Tibial nerve (tissue), 4 donors: ENCODE results near the gene MLX. TPM values are rescaled to one million over a fixed set of nuclear protein-coding genes. Genes with fewer than 3 reads are reported as not detected.

Source experiments
- DNase-seq, 2 donors: peaks; one replicate each; pipeline ENCODE4 v3.0.0-alpha.2; 2019; ENCODE audit warnings: low spot score in 2 of 2
- H3K27ac ChIP-seq, 4 donors: fragments of 200-600 bp; sonication (generic) in 3 of 4; one replicate each; pipeline ENCODE4 v1.5.1; 2017 to 2019; ENCODE audit warnings: mild to moderate bottlenecking in 1 of 4
- H3K27me3 ChIP-seq, 2 donors: fragments of 200-600 bp; sonication (generic) in 1 of 2; one replicate each; pipeline versions ENCODE4 v1.5.1 to v1.6.0; 2017 to 2019
- H3K36me3 ChIP-seq, 3 donors: fragments of 200-600 bp; sonication (generic); one replicate each; pipeline ENCODE4 v1.5.1; 2018 to 2019
- H3K4me1 ChIP-seq, 4 donors: fragments of 200-600 bp; sonication (generic) in 3 of 4; one replicate each; pipeline ENCODE4 v1.5.1; 2017 to 2019
- H3K4me3 ChIP-seq, 4 donors: fragments of 200-600 bp; sonication (generic) in 3 of 4; one replicate each; pipeline ENCODE4 v1.5.1; 2017 to 2019; ENCODE audit warnings: mild to moderate bottlenecking in 1 of 4, moderate library complexity in 1 of 4
- H3K9me3 ChIP-seq, 4 donors: fragments of 200-600 bp; sonication (generic) in 3 of 4; one replicate each; pipeline ENCODE4 v1.5.1; 2017 to 2019
- CTCF ChIP-seq, 5 experiments: fragments of 200-600 bp in 3 of 5; fragments of 450-650 bp in 2 of 5; sonication (generic) in 3 of 5; IDR thresholded peaks; one replicate each; pipeline ENCODE4 v1.5.1; 2016 to 2019; ENCODE audit warnings: antibody characterized with exemption in 5 of 5, mild to moderate bottlenecking in 3 of 5, moderate library complexity in 2 of 5
- EP300 ChIP-seq, 2 donors: sonication (generic); formaldehyde crosslinking; IDR thresholded peaks; one replicate each; pipeline ENCODE4 v1.6.1; 2017; ENCODE audit warnings: antibody characterized with exemption in 2 of 2, mild to moderate bottlenecking in 1 of 2
- POLR2A ChIP-seq, 2 donors: fragments of 450-650 bp; IDR thresholded peaks; one replicate each; pipeline ENCODE4 v1.6.1; 2017; ENCODE audit warnings: antibody characterized with exemption in 2 of 2, mild to moderate bottlenecking in 2 of 2, moderate library complexity in 2 of 2
- WGBS, 2 donors: methylation state at CpG; one replicate each; pipeline ENCODE4 v1.1.5; 2018; 5-methylcytosine and 5-hydroxymethylcytosine counted together
- total RNA-seq, 4 donors: library from RNA; depleted of rRNA; stranded (reverse); fragments of >200 nt; gene quantifications; one replicate each; pipeline ENCODE4 v1.1.0, GENCODE V29; 2016

The MLX gene
- total RNA-seq, 4 donors from 2014 or later, result 31.8 to 44.4 (median 39.1) TPM

GRCh38 chr17:42536048-42536371, 30.9 kb upstream of the MLX start, which contains the start of gene NAGLU:
NAGLU (plus strand) TSS chr17:42536241; CDS start chr17:42536273, 32 bp downstream.
- H3K4me1 ChIP-seq, result peaks cover 3 to 33% (median 16%) of the 10 kb centered on the region in 4 donors
- TF ChIP-seq CTCF (IDR thresholded peaks at IDR 0.05) (peak in 2 of 5 experiments; percentile 35 to 53), EP300 (IDR thresholded peaks at IDR 0.05) (peak; percentile 98 to 100), POLR2A (IDR thresholded peaks at IDR 0.05) (peak; percentile 69 to 96)
- no peaks in the 10 kb centered on the region for H3K9me3 ChIP-seq
- peak within 1 kb of the TSS; percentile 82 to 96 (median 94) for H3K27ac ChIP-seq
- H3K36me3 ChIP-seq, result peaks cover 0 to 33% (median 9%) of the 10 kb centered on the region in 3 donors
- WGBS, 2 donors, result 3% methylated on average over 9 of the region's 40 CpGs; no CpG with 5 or more reads in 1 of the 2 donors
- peak within 1 kb of the TSS; percentile 45 to 82 (median 65) for H3K4me3 ChIP-seq
- peak; percentile 96 to 98 for DNase-seq
- no peaks in the 10 kb centered on the region for H3K27me3 ChIP-seq

DNA sequence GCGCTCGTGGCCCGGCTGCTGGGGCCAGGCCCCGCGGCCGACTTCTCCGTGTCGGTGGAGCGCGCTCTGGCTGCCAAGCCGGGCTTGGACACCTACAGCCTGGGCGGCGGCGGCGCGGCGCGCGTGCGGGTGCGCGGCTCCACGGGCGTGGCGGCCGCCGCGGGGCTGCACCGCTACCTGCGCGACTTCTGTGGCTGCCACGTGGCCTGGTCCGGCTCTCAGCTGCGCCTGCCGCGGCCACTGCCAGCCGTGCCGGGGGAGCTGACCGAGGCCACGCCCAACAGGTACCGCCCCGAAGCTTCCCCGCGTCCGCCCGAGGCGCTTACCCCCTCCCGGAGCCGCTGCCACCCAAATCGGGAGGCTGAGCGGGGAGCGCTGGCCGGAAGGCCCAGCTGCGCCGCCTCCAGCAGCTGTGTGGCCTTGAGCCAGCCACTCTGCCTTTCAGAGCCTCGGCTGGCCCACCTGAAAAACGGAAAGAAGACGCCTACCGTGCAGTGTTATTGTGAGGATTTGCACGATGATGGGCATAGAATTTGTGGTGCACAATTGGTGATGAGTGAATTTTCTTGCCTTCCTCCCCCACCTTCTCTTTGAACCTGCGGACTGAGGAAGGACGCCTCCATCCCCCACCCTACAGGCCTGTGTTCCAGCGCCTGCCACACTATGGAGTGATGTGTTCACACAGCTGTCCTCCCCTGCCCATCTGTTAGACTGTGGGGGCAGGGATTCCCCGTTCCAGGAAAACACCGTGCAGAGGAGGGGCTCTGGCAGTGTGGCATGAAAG, 30.3 kb upstream of the MLX start:
- TF ChIP-seq POLR2A (IDR thresholded peaks at IDR 0.05) (peak in 1 of 2 donors; percentile 33), CTCF (IDR thresholded peaks at IDR 0.05) (peak in 1 of 5 experiments; percentile 6), EP300 (IDR thresholded peaks at IDR 0.05) (peak in 1 of 2 donors; percentile 26)
- H3K4me1 ChIP-seq, result peaks cover 3 to 31% (median 14%) of the 10 kb centered on the region in 4 donors
- H3K4me3 ChIP-seq, result peak overlapping the region; percentile 43 to 82 (median 65)
- no peaks in the 10 kb centered on the region for H3K9me3 ChIP-seq
- peak overlapping the region; percentile 82 to 96 (median 94) for H3K27ac ChIP-seq
- peak; percentile 66 to 76 for DNase-seq
- 1% methylated on average over 26 to 29 of the region's 65 CpGs for WGBS, 2 donors
- H3K27me3 ChIP-seq, result no peaks in the 10 kb centered on the region
- peaks cover 0 to 38% (median 9%) of the 10 kb centered on the region in 3 donors for H3K36me3 ChIP-seq

- no peak for DNase-seq
- TF ChIP-seq POLR2A (IDR thresholded peaks at IDR 0.05) (no peak), EP300 (IDR thresholded peaks at IDR 0.05) (no peak), CTCF (IDR thresholded peaks at IDR 0.05) (no peak)
- Histone ChIP-seq H3K36me3 (peaks cover 0 to 45% (median 9%) of the 10 kb centered on the region in 3 donors), H3K27me3 (no peaks in the 10 kb centered on the region), H3K27ac (peak overlapping the region; percentile 82 to 96 (median 94)), H3K9me3 (no peaks in the 10 kb centered on the region), H3K4me1 (peaks cover 3 to 28% (median 13%) of the 10 kb centered on the region in 4 donors), H3K4me3 (peak overlapping the region; percentile 43 to 82 (median 65))
- WGBS, 2 donors, result 87 to 88% methylated on average over 14 to 29 of the region's 31 CpGs
Observed at GRCh38 chr17:42537156-42537805, 29.6 kb upstream of the MLX start.

- 94 to 97% methylated on average over 5 of the region's 5 CpGs for WGBS, 2 donors
- TF ChIP-seq EP300 (IDR thresholded peaks at IDR 0.05) (no peak), CTCF (IDR thresholded peaks at IDR 0.05) (no peak), POLR2A (IDR thresholded peaks at IDR 0.05) (no peak)
- Histone ChIP-seq H3K27me3 (no peaks in the 10 kb centered on the region), H3K9me3 (no peaks in the 10 kb centered on the region), H3K4me3 (no peak overlapping the region), H3K4me1 (peaks cover 3 to 28% (median 13%) of the 10 kb centered on the region in 4 donors), H3K36me3 (peaks cover 2 to 52% (median 9%) of the 10 kb centered on the region in 3 donors), H3K27ac (no peak overlapping the region)
- no peak for DNase-seq
Observed at GRCh38 chr17:42537826-42538451, 29.0 kb upstream of the MLX start.
